ENCODE data around the gene FXN.

- no peak for TF ChIP-seq POLR2A (IDR thresholded peaks at IDR 0.05; ENCODE audit: low read depth, low read length)
- TF ChIP-seq POLR2AphosphoS5 (IDR thresholded peaks at IDR 0.05; ENCODE audit: low read depth, low read length): no peak
- no peak for TF ChIP-seq TAF1 (IDR thresholded peaks at IDR 0.05; ENCODE audit: borderline replicate concordance, low read depth, low read length)
These were observed 22.5 kb downstream of the FXN start for GRCh38 chr9:69058101-69058500.
